ENCODE data around the gene TM2D3.

- no peak for TF ChIP-seq POLR2AphosphoS5 (IDR thresholded peaks at IDR 0.05)
- no peak for TF ChIP-seq CTCF (IDR thresholded peaks at IDR 0.05)
- TF ChIP-seq POLR2A (IDR thresholded peaks at IDR 0.05) = no peak
Measured at GRCh38 chr15:101635944-101636727, 16.0 kb downstream of the TM2D3 start.
